Endothelial cell of umbilical vein (primary cell): ENCODE results near the gene SORCS2. TPM values are rescaled to one million over a fixed set of nuclear protein-coding genes. Genes with fewer than 3 reads are reported as not detected.

Experiments
- BruUV-seq: library from RNA; stranded (reverse); fragments of 400-500 nt; replicated peaks from 2 replicates; lab custom pipeline; 2021; lab: Mats Ljungman, UMichigan
- CTCF ChIA-PET: fragments of 300-600, 350-600 bp; sonication (Branson Sonifier 250); formaldehyde crosslinking; loops from one replicate; lab custom pipeline; 2021; ENCODE audit warnings: antibody characterized with exemption, inconsistent platforms; lab: Charles Lee
- POLR2A ChIA-PET: fragments of 300-600, 350-600 bp; sonication (Branson Sonifier 250); formaldehyde crosslinking; loops from one replicate; lab custom pipeline; 2021; ENCODE audit warnings: antibody characterized with exemption, inconsistent platforms; lab: Charles Lee
- DNase-seq: peaks from one replicate; pipeline ENCODE4 v3.0.0-alpha.2; 2011; ENCODE audit warnings: low read depth, low spot score
- FAIRE-seq: peaks from 2 replicates; lab custom pipeline; 2011; peaks lifted over from hg19 to GRCh38; lab: Jason Lieb, UNC
- H2AFZ ChIP-seq: 2 replicates; pipeline ENCODE4 v1.6.0; 2012; ENCODE audit warnings: low read depth, low read length, control low read depth, inconsistent platforms
- H3K27ac ChIP-seq: 2 replicates; pipeline ENCODE4 v1.5.1; 2011; ENCODE audit warnings: low read depth, mild to moderate bottlenecking, control low read depth, low read length, moderate library complexity; ENCODE audit not compliant: insufficient read depth
- H3K27me3 ChIP-seq, 2 experiments: 2 replicates each; pipeline versions ENCODE4 v1.6.0 to v1.6.1; 2011; ENCODE audit warnings: low read length in 2 of 2, mixed read lengths in 1 of 2; ENCODE audit not compliant: control insufficient read depth in 2 of 2, insufficient read depth in 2 of 2
- H3K36me3 ChIP-seq, 2 experiments: 2 replicates in 1 of 2; 3 replicates in 1 of 2; pipeline ENCODE4 v1.5.1; 2011; ENCODE audit warnings: low read length in 2 of 2, mild to moderate bottlenecking in 1 of 2, moderate library complexity in 1 of 2; ENCODE audit not compliant: control insufficient read depth in 2 of 2, insufficient read depth in 2 of 2; ENCODE audit errors: extremely low read depth in 1 of 2
- H3K4me1 ChIP-seq: 3 replicates; pipeline ENCODE4 v1.5.1; 2011; ENCODE audit warnings: mild to moderate bottlenecking, low read length; ENCODE audit not compliant: control insufficient read depth, insufficient read depth; ENCODE audit errors: extremely low read depth
- H3K4me2 ChIP-seq: 2 replicates; pipeline ENCODE4 v1.6.1; 2011; ENCODE audit warnings: low read length, control low read depth, mixed read lengths; ENCODE audit not compliant: insufficient read depth
- H3K4me3 ChIP-seq, 3 experiments: fragments of 200-600 bp in 1 of 3; sonication (generic), shearing (Covaris generic) in 1 of 3; replicated peaks in 1 of 3; 2 replicates each; pipeline ENCODE4 v1.5.1; 2011 to 2016; ENCODE audit warnings: control low read depth in 3 of 3, low read length in 3 of 3, mild to moderate bottlenecking in 2 of 3, inconsistent platforms in 1 of 3, low read depth in 1 of 3, moderate library complexity in 1 of 3; ENCODE audit not compliant: insufficient read depth in 1 of 3
- H3K79me2 ChIP-seq: 2 replicates; pipeline ENCODE4 v1.6.0; 2012; ENCODE audit warnings: low read length, inconsistent platforms; ENCODE audit not compliant: control insufficient read depth, insufficient read depth
- H3K9ac ChIP-seq: replicated peaks from 2 replicates; pipeline ENCODE3; 2011; ENCODE audit warnings: low read length, control low read depth; ENCODE audit not compliant: insufficient read depth; ENCODE audit errors: extremely low read depth
- H3K9me1 ChIP-seq: replicated peaks from 3 replicates; pipeline ENCODE4 v1.6.0; 2011; ENCODE audit warnings: mild to moderate bottlenecking, low read length; ENCODE audit not compliant: control insufficient read depth, insufficient read depth; ENCODE audit errors: extremely low read depth
- H3K9me3 ChIP-seq: replicated peaks from 2 replicates; pipeline ENCODE4 v1.5.1; 2012; ENCODE audit warnings: low read length, inconsistent platforms; ENCODE audit not compliant: control insufficient read depth, insufficient read depth
- H4K20me1 ChIP-seq: replicated peaks from 2 replicates; pipeline ENCODE3; 2011; ENCODE audit warnings: mild to moderate bottlenecking, low read length; ENCODE audit not compliant: control insufficient read depth, insufficient read depth; ENCODE audit errors: extremely low read depth
- CTCF ChIP-seq, 2 donors: IDR thresholded peaks; 1 replicate in 1 of 2; 2 replicates in 1 of 2; pipeline ENCODE4 v1.5.1; 2011; ENCODE audit warnings: low read length in 2 of 2, mild to moderate bottlenecking in 2 of 2, moderate library complexity in 2 of 2, control low read depth in 1 of 2, inconsistent platforms in 1 of 2, low read depth in 1 of 2; ENCODE audit not compliant: insufficient read depth in 1 of 2; ENCODE audit errors: extremely low read depth in 1 of 2
- EZH2 ChIP-seq: IDR thresholded peaks from 2 replicates; pipeline ENCODE4 v1.6.1; 2012; ENCODE audit warnings: borderline replicate concordance, low read depth, mild to moderate bottlenecking, moderate library complexity, low read length, inconsistent platforms; ENCODE audit not compliant: severe bottlenecking
- FOS ChIP-seq: IDR thresholded peaks from 2 replicates; pipeline ENCODE4 v1.6.1; 2011; ENCODE audit warnings: mild to moderate bottlenecking, low read length, moderate library complexity, borderline replicate concordance; ENCODE audit not compliant: insufficient read depth
- GATA2 ChIP-seq: IDR thresholded peaks from 2 replicates; pipeline ENCODE4 v1.7.0; 2011; ENCODE audit warnings: low read depth, mild to moderate bottlenecking, moderate library complexity, mixed read lengths, low read length; ENCODE audit not compliant: insufficient read length, insufficient read depth
- JUN ChIP-seq: IDR thresholded peaks from 2 replicates; pipeline ENCODE4 v1.6.1; 2011; ENCODE audit warnings: borderline replicate concordance, low read depth; ENCODE audit not compliant: insufficient read length, insufficient read depth
- MAX ChIP-seq: IDR thresholded peaks from 2 replicates; pipeline ENCODE4 v1.6.1; 2011; ENCODE audit not compliant: insufficient read depth, insufficient read length
- MYC ChIP-seq: IDR thresholded peaks from one replicate; pipeline ENCODE4 v1.6.1; 2011; ENCODE audit warnings: mild to moderate bottlenecking, low read depth, low read length
- POLR2A ChIP-seq: IDR thresholded peaks from 2 replicates; pipeline ENCODE4 v1.6.1; 2012; ENCODE audit warnings: low read depth, mild to moderate bottlenecking, control low read depth, low read length
- dilution Hi-C: fragments of 300-500 bp; cut with MboI; formaldehyde crosslinking; loops from one replicate; pipeline ENCODE4 v1.15.0; 2019; ENCODE audit warnings: low sequenced_read_pairs; ENCODE audit not compliant: extremely low pct_ligation_motif_present
- intact Hi-C: fragments of 100-400 bp; cut with micrococcal nuclease; formaldehyde crosslinking; loops from one replicate; pipeline ENCODE4 v1.10.0; 2022
- polyA plus RNA-seq, 4 experiments: library from polyadenylated mRNA; depleted of rRNA in 3 of 4; stranded (reverse) in 3 of 4; unstranded in 1 of 4; fragments of >200 nt; gene quantifications; 2 replicates each; pipeline versions ENCODE4 v1.2.1 to v1.2.3, GENCODE V29; 2011 to 2012; ENCODE audit warnings: missing spikeins in 1 of 4
- total RNA-seq: library from RNA; stranded (reverse); gene quantifications from 2 replicates; pipeline ENCODE4 v1.2.3, GENCODE V29; 2021

Gene SORCS2
- total and polyA plus RNA-seq, 2 donors (not counting 3 experiments of a cell fraction or from before 2014, with no cell fraction given), result not detected

GRCh38 chr4:7650606-7651385 is 458.5 kb downstream of the SORCS2 start:
- Histone ChIP-seq H3K4me2 (no peak overlapping the region), H3K9ac (no peak overlapping the region), H3K79me2 (no peaks in the 10 kb centered on the region), H3K9me3 (no peaks in the 10 kb centered on the region), H3K27me3 (no peaks in the 10 kb centered on the region), H4K20me1 (no peaks in the 10 kb centered on the region), H3K36me3 (no peaks in the 10 kb centered on the region), H2AFZ (no peak overlapping the region), H3K9me1 (no peaks in the 10 kb centered on the region), H3K4me3 (no peak overlapping the region), H3K27ac (no peak overlapping the region), H3K4me1 (peaks cover 28% of the 10 kb centered on the region)
- ChIA-PET POLR2A (no interaction called here), CTCF (interaction anchor here (0.6 kb wide), 2 partner anchors 39 to 977 kb away, joined by 3 to 4 read pairs; a partner anchor contains a TSS)
- intact Hi-C loops, result no loop called here
- BruUV-seq, result no TSS peak
- TF ChIP-seq JUN (no peak), CTCF (IDR thresholded peaks at IDR 0.05; ENCODE audit: extremely low read depth in 1 of 2, insufficient read depth in 1 of 2, low read depth in 1 of 2, low read length in 2 of 2) (peak in 1 of 2 donors; percentile 27)
- FAIRE-seq (no peak), DNase-seq (no peak)
- dilution Hi-C loops, result no loop called here

- H3K9me1 ChIP-seq, result no peaks in the 10 kb centered on the region
- no peak for TF ChIP-seq MAX
- no peak for TF ChIP-seq MYC
- no peak for TF ChIP-seq POLR2A
- no peak for TF ChIP-seq EZH2
- no peak for TF ChIP-seq FOS
- TF ChIP-seq GATA2, result no peak
- TF ChIP-seq CTCF (IDR thresholded peaks at IDR 0.05; ENCODE audit: extremely low read depth in 1 of 2, insufficient read depth in 1 of 2, low read depth in 1 of 2, low read length in 2 of 2), result no peak
- no peak for TF ChIP-seq JUN
- no peak overlapping the region for H3K4me3 ChIP-seq
- no peaks in the 10 kb centered on the region for H4K20me1 ChIP-seq
- FAIRE-seq (no peak), DNase-seq (no peak)
- no peak overlapping the region for H3K9ac ChIP-seq
- no peaks in the 10 kb centered on the region for H3K27me3 ChIP-seq
- no peaks in the 10 kb centered on the region for H3K36me3 ChIP-seq
- dilution Hi-C loops (no loop called here), intact Hi-C loops (no loop called here)
- H2AFZ ChIP-seq, result no peak overlapping the region
- no peaks in the 10 kb centered on the region for H3K9me3 ChIP-seq
- no peak overlapping the region for H3K27ac ChIP-seq
- ChIA-PET CTCF (no interaction called here), POLR2A (no interaction called here)
- H3K4me1 ChIP-seq, result peaks cover 28% of the 10 kb centered on the region
- no peaks in the 10 kb centered on the region for H3K79me2 ChIP-seq
- no peak overlapping the region for H3K4me2 ChIP-seq
- no TSS peak for BruUV-seq
These were observed 459.2 kb downstream of the SORCS2 start for GRCh38 chr4:7651461-7651921.
